NCI-H446 (cell line): ENCODE measurements around the gene MTHFSD.

Experiments
- DNase-seq, 2 experiments: peaks; one replicate each; lab custom pipeline; 2025; lab: John Stamatoyannopoulos, UW

Gene MTHFSD

DNA sequence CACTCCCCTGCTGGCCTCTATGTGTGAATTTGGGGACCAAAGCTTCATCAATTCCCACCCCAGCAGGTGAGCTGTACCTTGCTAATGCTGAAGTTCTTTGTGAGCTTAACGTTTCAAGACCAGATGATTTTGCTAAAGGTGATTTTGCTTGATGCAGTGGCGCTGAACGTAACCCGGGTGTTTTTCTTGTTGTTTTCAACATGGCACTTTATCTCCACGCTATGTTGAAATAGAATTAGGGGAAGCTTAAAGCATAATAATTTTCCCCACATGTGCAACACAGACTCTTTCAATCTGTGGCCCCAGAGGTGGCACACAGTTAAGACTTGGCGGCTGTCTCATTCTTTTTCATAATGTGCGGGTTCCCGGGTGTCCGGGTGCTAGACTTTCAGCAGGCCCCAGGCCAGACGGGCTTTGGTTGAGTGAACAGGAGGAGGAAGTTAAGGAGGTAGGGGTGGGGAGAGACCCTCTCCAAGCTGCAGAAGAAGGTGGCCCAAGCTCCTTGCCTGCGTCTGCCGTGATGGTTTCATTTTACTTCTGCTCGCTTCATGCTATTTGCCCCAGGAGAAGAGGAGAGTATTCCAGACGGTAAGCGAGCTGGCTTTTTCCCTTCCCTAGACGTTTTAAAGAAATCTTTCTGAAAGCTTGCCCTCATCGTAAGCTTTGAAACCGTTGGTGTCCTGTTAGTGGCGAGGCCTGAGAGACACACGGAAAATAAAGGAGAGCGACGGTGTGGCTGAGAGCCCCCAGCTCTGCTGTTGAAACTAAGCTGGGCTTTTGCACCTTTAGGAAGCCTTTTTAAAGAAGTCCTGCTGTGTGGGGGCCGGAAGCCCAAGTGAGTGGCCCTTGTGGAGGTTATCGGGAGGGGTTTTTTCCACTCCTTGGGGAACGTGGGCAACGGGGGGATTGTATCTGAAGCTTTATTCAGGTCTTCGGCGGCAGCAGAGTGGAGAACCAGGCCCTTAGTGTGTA is 15.8 kb upstream of the MTHFSD start:
- DNase-seq: no peak

DNA sequence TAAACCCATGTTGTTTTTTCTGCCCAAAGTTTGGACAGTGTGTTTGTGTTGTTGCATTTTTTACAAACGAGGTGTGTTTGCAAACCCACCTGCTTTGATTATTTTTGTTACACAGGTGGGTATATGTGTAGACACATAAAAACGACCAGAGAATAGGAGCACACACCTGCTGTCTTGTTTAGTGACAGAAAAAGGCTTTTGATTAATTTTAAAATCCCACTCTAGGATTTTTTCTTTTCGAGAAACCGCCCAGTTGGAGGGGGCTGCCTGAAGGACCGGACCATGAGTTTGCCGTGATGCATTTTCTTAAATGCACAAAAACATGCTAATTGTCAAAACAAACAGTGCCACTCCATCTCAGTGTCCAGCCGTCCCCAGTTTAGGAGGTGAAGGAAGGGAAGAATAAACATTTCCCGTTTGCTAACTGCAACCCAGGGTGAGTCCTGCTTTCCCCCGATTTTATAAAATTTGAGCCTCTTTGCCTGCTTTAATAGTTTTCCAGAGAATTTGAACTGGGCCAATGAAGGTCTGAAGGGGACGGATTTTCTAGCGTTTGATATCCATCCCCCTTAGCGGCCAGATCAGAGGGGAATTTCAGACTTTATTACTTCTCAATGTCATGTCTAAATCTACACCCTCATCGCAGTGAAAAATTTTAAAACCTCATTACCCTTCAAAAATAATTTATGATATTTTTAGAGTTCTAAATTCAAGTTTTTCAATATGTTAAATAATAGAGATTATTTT is 14.8 kb upstream of the MTHFSD start:
- no peak for DNase-seq

DNA sequence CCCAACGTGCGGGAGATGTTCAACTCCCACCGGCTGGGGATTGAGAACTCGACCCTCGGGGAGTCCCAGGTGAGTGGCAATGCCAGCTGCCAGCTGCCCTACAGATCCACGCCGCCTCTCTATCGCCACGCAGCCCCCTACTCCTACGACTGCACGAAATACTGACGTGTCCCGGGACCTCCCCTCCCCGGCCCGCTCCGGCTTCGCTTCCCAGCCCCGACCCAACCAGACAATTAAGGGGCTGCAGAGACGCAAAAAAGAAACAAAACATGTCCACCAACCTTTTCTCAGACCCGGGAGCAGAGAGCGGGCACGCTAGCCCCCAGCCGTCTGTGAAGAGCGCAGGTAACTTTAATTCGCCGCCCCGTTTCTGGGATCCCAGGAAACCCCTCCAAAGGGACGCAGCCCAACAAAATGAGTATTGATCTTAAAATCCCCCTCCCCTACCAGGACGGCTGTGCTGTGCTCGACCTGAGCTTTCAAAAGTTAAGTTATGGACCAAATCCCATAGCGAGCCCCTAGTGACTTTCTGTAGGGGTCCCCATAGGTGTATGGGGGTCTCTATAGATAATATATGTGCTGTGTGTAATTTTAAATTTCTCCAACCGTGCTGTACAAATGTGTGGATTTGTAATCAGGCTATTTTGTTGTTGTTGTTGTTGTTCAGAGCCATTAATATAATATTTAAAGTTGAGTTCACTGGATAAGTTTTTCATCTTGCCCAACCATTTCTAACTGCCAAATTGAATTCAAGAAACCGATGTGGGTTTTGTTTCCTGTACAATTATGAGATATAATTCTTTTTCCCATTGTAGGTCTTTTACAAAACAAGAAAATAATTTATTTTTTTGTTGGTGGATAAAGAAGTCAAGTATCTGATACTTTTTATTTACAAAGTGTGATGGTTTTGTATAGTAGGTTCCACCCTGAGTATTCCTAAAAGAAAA is 13.9 kb upstream of the MTHFSD start:
- no peak for DNase-seq

DNA sequence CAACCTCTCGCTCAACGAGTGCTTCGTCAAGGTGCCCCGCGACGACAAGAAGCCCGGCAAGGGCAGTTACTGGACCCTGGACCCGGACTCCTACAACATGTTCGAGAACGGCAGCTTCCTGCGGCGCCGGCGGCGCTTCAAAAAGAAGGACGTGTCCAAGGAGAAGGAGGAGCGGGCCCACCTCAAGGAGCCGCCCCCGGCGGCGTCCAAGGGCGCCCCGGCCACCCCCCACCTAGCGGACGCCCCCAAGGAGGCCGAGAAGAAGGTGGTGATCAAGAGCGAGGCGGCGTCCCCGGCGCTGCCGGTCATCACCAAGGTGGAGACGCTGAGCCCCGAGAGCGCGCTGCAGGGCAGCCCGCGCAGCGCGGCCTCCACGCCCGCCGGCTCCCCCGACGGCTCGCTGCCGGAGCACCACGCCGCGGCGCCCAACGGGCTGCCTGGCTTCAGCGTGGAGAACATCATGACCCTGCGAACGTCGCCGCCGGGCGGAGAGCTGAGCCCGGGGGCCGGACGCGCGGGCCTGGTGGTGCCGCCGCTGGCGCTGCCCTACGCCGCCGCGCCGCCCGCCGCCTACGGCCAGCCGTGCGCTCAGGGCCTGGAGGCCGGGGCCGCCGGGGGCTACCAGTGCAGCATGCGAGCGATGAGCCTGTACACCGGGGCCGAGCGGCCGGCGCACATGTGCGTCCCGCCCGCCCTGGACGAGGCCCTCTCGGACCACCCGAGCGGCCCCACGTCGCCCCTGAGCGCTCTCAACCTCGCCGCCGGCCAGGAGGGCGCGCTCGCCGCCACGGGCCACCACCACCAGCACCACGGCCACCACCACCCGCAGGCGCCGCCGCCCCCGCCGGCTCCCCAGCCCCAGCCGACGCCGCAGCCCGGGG is 12.9 kb upstream of the MTHFSD start:
- DNase-seq: no peak

DNA sequence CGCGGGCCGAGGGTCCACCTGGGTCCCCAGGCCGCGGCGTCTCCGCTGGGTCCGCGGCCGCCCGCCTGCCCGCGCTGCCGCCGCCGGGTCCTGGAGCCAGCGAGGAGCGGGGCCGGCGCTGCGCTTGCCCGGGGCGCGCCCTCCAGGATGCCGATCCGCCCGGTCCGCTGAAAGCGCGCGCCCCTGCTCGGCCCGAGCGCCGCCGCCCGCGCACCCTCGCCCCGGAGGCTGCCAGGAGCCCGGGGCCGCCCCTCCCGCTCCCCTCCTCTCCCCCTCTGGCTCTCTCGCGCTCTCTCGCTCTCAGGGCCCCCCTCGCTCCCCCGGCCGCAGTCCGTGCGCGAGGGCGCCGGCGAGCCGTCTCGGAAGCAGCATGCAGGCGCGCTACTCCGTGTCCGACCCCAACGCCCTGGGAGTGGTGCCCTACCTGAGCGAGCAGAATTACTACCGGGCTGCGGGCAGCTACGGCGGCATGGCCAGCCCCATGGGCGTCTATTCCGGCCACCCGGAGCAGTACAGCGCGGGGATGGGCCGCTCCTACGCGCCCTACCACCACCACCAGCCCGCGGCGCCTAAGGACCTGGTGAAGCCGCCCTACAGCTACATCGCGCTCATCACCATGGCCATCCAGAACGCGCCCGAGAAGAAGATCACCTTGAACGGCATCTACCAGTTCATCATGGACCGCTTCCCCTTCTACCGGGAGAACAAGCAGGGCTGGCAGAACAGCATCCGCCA is 12.1 kb upstream of the MTHFSD start:
- no peak for DNase-seq

DNA sequence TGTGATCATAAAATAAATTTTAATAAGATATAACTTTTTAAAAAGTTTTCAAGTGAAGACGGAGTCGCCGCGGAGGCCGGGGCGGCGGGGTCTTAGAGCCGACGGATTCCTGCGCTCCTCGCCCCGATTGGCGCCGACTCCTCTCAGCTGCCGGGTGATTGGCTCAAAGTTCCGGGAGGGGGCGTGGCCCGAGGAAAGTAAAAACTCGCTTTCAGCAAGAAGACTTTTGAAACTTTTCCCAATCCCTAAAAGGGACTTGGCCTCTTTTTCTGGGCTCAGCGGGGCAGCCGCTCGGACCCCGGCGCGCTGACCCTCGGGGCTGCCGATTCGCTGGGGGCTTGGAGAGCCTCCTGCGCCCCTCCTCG is 11.5 kb upstream of the MTHFSD start, which contains the start of gene FOXC2:
FOXC2 (plus strand) TSS at position 229 of the 365 bp plus-strand sequence. CDS start 507 bp downstream, outside the sequence.
- no peak for DNase-seq

DNA sequence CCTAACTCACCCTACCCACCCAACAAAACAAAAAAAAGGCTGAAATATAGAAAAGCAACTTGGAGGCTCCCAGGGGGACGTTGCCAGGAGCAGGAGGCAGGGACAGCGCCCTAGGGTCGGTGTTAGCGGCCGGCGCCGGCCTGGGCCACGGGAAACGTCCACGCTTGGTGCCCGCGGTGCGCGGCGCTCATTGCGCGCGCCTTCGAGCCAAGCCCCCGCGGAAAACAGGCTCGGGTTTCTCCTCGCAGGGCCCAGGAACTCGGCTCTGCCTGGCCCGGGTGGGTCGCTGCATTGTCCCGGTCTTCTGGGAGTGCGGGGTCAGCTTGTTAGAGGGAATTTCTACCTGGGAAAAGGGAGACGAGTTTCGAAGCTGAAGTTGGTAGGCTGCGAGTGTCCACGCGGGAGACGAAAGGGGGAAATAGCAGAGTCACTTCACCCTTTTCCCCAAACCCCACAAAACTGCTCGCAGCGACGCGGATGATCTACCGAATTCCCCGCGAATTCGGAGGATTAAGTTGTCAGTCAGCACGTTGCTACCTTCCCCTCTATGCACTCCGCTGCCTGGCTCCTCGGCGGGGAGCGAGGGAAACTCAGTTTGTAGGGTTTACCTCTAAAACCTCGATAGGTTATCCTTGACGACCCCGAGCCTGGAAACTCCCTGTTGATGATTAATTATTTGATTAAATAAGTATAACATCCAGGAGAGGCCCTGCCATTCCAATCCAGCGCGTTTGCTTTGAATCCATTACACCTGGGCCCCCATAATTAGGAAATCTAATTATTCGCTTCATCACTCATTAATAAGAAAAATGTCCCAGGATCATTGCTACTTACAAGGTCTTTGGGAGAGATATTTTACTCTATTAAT is 10.8 kb upstream of the MTHFSD start:
- DNase-seq: no peak

DNA sequence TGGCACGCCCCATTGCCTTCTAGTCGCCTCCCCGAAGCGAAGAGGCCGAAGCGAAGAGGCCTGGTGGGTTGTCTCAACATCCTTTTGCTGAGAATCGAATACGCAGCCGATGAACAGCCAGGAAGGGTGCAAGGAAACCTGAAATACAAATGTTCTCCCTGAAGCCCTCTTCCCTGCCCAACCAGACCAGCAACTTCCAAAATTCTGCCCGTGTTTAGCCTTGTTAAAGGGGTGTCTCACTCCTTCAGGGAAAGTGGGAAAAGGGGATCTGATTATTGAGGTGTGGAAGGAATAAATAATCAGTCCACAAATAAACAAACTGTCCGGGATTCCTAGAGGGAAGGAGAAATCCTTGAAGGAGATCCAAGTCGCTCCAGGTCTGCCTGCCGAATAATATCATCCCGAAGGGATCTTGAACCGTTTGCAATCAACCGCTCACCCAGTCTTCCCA is 10.2 kb upstream of the MTHFSD start:
- no peak for DNase-seq

DNA sequence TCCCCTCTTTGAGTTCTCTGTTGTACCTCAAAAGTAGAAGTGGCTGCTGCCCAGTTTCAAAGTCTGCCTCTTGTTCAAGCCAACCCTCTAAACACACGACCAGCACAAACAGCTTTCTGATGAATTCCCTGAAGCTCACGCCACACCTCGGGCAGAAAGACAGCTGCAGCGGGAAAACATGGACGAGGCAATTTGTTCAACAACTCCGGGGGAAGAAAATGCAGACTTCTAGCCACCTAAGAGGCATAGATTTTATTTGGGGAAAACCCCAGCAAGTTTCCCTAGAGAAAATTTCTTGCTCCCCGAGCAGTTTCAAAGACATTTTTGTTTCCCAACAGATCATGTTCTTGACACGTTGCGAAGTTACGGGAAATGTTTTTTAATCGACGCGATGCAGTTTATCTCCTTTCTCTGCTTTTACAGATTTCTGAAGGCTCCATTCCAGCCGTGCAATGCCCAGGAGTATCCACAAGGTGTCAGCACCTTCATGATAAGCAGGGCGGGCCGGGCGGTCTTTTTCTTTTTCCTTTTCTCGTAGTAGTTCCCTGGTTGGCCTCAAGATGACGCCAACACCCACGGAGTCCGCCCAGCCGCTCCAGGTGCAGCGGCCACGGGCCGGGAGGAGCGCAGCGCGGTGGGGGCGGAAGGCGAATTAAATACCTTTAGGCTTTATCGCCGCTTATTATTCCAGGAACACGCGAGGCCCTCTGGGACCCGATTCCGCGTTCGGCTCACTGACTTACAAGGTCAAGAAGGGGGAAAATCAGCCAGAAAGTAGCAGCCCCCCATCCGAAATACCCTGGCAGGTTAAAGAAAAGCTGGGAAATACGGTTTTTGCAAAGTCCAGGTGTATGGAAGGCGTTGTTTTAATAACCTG is 8.7 kb upstream of the MTHFSD start:
- peak; percentile 51 to 76 for DNase-seq

DNA sequence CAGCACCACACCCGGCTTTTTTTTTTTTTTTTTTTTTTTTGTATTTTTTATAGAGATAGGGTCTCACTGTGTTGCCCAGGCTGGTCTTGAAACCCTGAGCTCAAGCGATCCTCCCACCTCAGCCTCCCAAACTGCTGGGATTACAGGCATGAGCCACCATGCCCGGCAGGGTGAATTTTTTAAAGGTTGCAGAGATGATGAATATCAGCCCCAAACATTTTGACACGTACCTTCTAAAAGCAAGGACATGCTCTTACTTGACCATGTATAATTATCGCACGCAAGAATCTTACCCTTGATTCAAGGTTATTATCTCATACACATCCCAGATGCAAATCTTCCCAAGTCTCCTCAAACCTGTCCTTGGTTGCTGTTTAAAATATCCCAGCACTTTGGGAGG is 7.3 kb upstream of the MTHFSD start:
- DNase-seq: no peak

DNA sequence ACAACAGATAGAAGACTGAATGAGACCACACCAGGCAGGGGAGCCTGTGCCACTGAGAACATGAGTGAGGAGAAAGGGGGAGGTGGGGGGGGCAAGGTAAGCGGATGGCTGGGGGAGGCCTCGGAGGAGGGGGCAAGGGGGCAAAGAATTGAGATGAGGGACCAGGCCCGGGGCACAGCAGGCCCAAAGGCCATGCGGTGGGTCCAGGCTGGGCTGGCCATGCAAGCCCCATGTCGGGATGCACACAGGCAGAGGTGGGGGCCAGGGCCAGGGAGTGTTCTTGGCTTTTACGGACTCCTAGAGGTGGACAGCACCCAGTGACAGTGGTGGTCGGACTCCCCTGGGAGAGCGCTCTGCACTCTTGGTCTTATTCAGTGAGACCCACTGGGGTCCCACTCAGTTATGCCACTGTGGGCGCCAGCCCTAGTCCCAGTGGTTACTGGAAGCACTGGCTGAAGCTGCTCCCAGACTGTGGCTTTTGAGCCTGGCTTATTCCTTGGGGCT is 4.8 kb upstream of the MTHFSD start:
- no peak for DNase-seq

DNA sequence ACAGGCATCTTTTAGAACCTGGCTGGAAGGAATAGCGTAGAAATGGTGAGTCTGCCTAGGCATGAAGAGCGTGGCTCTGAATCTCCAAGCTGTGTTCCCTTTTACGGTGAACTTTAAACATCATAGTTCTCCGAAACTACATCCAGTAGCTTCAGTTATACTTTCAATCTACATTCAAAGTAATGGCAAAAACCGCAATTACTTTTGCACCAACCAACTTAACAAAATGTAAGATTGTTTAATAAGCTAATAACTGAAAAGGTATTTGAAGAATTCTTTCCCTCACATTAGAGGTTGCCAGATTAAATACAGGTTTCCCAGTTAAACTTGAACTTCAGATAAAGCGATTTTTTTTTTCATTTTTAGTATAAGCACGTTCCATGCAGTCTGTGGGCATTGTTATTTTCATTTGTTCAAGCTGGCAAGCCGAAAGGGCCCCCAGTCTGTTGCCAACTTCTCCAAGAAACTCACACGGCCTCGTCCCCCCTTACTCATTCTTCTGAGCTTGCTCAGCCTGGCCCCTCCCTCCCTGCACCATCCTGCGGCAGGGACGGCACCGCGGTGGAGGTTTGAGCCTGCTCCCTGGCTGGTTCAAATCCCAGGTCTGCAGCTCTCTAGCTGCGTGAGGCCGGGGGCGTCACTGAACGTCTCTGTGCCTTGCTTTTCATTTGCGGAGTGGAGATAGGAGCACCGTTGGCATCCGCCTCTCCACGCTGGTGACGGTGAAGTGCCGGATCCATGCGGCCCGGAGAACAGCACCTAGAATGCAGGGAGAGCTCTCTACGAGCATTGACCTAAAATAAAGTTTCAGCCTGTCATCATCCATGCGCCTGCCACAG is 3.5 kb upstream of the MTHFSD start:
- no peak for DNase-seq

DNA sequence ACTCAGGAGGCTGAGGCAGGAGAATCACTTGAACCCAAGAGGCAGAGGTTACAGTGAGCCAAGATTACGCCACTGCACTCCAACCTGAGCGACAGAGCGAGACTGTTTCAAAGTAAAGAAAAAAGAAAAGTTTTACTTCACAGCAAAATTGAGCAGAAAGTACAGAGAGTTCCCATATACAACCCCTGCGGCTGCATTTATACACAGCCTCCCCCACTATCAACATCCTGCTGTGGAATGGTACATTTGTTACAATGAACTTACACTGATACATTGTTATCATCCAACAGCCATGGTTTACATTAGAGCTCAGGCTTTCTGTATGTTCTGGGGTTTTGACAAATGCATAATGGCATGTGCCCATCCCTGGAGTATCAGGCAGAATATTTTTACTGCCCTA is 2.6 kb upstream of the MTHFSD start:
- DNase-seq: no peak

DNA sequence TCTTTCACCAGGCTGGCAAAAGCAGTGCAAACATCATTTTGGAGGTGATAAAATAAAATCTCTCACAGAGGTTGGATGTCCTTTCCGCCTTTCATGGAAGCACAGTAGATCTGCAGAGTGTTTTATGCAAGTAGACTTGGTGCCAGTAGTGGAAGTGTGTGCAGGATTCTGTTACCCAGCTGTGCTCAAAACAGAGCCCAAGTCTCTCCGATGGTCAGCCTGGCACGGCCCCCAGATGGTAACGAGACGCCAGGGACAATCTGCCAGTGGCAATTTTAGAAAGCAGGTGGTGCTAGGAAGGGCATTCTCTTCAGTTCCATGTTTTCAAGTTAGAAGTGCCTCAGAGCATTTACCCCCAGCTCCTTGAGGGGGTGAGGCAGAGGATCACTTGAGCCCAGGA is 1.5 kb upstream of the MTHFSD start:
- DNase-seq: no peak

DNA sequence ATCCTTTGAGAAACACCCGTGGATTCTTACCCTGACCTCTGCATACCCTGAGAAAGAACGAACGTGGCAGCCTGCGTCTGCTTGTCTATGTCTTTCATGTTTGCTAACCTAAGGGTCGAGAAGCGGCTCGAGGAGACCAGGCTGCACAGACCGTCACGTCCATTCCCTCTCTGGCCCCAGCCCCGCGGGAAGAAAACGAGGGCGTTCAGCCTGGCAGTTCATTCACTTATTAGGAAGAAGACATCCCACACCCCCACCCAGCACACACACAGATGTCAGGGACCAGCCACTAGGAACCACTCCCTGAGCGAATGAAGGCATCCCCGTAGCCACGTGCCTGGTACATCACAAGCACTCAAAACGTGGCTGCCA is 655 bp upstream of the MTHFSD start:
- DNase-seq: no peak

DNA sequence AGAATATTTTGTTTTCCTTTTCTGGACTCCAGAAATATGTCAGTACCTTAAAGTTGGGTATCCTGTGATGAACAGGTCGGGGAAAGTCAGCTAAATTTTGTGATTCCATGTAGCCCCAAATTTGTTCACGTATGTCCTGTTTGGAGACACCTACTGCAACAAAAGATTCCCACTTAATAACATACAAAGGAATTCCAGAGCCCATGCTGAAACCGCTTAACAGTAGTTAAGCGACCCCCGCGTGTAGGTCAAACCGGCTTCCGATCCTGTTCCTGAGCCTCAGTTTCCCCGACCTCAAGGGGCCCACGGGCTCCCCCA is 477 bp downstream of the MTHFSD start:
- no peak for DNase-seq

DNA sequence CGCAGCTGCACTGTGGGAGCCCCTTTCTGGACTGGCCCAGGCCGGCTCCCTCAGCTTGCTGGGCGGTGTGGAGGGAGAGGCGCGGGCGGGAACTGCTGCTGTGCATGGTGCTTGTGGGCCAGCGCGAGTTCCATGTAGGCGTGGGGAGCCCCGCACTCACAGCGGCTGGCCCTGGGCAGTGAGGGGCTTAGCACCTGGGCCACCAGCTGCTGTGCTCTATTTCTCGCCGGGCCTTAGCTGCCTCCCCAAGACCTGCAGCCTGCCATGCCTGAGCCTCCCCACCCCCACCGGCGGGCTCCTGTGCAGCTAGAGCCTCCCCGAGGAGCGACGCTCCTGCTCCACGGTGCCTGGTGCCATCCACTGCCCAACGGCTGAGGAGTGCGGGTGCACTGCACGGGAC is 1.7 kb downstream of the MTHFSD start:
- DNase-seq: no peak
